ENCODE data around the gene CACNA1A.
A peak's percentile ranks its signal among the peaks of the same experiment; 100 is the strongest.
"Not testable (repeated sequence)": the region's sequence is repeated elsewhere in the genome, so short reads cannot be mapped to it uniquely, and the experiment has no call there.

The CACNA1A gene

GRCh38 chr19:13427273-13428051, 78.8 kb downstream of the CACNA1A start:
- no peak for DNase-seq (ENCODE audit: low spot score)

DNA sequence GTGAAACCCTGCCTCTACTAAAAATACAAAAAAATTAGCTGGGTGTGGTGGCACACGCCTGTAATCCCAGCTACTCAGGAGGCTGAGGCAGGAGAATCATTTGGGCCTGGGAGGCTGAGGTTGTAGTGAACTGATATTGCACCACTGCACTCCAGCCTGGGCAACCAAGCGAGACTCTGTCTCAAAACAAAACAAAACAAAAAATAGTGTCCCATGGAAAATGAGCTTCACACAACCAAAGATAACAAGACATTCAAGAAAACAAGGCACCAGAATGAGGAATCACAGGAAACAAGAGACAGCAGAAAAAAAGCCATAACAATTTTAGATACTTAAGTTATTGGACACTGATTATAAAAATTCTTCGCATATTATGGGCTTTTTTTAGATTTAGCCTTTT, 80.4 kb downstream of the CACNA1A start:
- not testable (repeated sequence) for DNase-seq (ENCODE audit: low spot score)

GRCh38 chr19:13425151-13425550, 81.1 kb downstream of the CACNA1A start:
- DNase-seq (ENCODE audit: low spot score): no peak

- DNase-seq (ENCODE audit: low spot score): no peak
Measured at GRCh38 chr19:13420780-13421179, 85.5 kb downstream of the CACNA1A start.

DNA sequence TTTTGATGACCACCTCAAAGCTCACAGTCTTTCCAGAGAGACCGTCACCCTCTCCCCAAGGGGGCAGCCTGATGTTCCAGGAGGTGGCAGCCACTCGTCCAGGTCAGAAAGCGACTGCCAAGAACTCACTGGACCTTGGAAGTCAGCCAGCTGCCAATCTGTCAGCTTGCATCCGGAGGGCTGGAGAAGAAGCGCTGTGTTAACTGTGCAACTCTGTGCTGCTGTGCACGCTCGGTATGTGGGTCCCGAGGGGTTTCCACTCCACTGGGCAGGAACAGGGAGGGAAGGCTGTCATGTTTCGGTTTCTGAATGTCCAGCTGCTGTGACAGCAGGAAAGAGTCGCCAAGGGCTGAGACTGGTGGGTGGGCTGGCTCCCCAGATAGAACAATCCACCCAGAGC, 89.2 kb downstream of the CACNA1A start:
- no peak for DNase-seq (ENCODE audit: low spot score)

DNA sequence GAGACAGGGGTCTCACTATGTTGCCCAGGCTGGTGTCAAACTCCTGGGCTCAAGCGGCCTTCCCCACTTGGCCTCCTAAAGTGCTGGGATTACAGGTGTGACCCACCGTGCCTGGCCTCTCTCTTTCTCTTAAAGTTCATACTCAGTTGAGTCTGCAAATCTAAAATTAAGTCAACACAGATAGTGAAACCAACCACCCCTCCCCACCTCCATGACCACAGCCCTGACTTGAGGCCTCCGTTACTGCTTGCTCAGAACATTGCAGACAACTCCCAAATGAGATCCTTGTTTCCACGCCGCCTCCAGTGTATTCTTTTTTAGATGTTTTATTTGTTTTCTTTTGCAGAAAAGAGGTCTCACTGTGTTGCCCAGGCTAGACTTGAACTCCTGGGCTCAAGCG, 94.4 kb downstream of the CACNA1A start:
- DNase-seq (ENCODE audit: low spot score): no peak

DNA sequence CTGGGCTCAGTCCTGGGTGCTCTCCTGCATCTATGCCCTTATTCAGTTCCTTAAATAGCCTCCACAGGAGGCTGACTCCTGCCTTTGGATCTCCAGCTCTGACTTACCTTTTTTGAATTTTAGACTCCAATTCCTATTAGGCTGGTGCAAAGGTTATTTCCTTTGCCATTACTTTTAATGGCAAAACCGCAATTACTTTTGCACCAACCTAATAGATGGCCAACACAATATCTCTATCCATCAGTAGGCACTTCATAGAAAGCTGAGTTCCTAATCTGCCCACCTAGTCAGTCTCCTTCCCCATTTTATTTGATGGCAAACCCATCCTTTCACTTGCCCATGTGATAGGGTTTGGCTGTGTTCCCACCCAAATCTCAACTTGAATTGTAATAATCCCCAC, 95.3 kb downstream of the CACNA1A start:
- DNase-seq (ENCODE audit: low spot score): no peak

DNA sequence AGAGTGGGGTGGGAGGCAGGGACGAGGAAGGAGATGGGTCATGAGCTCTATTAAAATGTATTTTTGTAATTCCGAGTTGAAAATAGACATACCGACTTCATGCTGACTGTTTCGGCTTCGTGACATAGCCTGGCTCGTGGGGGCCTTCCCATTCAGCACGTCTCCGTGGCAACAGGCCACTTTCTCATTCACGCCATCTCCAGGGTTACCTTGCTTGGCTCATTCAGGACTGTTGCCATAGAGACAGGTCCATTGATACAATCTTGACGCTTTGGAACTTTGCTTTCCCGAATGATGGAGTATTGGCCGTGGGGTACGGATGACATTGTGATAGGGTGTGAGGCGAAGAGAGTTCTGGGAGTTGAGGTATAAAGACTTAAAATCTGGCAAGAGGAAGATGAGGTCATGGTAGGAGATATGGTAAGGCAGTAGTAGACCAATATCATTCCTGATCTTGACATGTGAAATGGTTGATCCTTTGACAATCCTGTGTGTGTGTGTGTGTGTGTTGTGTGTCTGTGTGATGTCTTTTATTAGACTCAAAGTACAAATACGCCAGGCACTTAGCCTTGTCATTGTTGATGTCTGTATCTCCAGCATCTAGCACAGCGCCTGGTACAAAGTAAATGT, 97.3 kb downstream of the CACNA1A start:
- DNase-seq (ENCODE audit: low spot score): no peak

DNA sequence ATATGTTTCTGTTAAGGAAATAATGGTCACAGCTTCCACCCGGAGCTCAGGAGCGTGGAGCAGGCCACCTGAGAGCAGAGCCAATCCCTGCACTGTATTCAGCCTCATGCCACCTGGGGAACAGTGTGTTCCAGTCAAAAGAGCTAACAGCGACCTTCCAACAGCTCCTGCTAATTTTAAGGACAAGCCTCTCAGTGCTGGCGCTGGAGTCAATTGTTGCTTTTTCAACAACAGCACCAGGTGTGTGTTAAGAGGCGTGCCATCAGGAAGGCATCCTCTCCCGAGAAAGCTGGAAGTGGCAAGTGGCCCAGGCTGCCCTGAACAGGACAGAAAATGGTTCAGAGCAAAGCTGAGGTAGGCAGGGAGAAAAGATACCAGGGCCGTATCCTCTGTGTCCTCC, 102.0 kb downstream of the CACNA1A start:
- DNase-seq (ENCODE audit: low spot score): no peak

DNA sequence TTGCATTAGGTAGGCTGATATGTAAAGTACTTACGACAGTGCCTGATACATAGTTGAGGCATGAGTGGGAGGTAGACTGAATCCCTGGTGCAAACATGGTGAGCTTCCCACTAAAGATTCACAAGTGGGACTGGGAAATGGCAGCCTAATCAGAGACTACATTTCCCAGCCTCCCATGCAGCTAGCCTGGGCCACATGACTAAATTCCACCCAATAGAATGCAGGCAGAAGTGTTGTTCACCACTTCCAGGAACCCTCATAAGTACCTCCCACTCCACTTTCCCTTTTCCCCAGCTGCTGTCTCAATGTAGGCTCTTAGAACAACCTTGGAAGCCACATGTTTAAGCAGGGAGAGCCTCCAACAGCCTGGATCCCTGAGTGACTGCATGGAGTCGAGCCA, 104.9 kb downstream of the CACNA1A start:
- peak; percentile 11 for DNase-seq (ENCODE audit: low spot score)

- no peak for DNase-seq (ENCODE audit: low spot score)
Measured at GRCh38 chr19:13400296-13400695, 106.0 kb downstream of the CACNA1A start.

GRCh38 chr19:13399746-13400145, 106.5 kb downstream of the CACNA1A start:
- no peak for DNase-seq (ENCODE audit: low spot score)

- DNase-seq (ENCODE audit: low spot score): peak; percentile 93
Measured at GRCh38 chr19:13398780-13399726, 107.2 kb downstream of the CACNA1A start.

DNA sequence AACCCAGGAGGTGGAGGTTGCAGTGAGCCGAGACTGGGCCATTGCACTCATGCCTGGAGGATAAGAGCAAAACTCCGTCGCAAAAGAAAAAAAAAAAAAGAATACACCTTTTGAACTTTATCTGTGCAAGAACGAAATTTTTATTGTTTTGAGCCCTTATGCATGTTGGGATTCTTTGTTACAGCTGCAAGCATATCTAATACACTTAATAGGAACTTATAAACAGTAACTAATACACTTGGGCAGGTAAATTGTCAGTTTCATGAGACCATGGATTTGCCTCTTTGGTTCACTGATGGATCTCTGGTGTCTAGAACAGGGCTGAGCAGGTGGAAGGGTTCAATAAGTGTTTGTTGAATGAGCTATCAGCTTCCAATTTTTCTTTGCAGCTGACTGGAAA, 108.1 kb downstream of the CACNA1A start:
- DNase-seq (ENCODE audit: low spot score): no peak

- peak; percentile 81 for DNase-seq (ENCODE audit: low spot score)
Measured at GRCh38 chr19:13396250-13397080, 109.8 kb downstream of the CACNA1A start.

DNA sequence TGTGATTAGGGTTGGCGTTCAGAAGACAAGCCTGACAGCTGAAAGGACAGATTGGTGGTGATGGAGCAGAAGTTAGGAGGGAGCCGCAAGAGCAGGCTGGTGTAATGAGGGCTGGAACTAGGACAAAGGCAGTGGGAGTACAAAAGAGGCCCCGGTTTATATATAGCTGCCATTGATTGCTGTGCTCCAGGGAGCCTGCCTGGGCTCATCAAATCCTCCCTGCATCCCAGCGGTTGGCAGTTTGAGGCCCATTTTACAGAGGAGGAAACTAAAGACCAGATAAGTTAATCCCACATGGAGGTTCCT, 123.7 kb downstream of the CACNA1A start:
- DNase-seq (ENCODE audit: low spot score): no peak

GRCh38 chr19:13381827-13382632, 124.2 kb downstream of the CACNA1A start:
- DNase-seq (ENCODE audit: low spot score): no peak

DNA sequence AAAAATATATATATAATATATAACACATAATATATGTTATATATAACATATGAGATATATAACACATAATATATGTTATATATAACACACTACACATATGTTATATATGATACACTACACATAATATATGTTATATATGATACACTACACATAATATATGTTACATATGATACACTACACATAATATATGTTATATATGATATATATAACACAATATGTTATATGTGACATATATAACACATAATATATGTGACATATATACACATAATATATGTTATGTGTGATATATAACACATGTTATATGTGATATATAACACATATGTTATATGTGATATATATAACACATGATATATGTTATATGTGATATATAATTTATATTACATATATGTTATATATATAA, 129.7 kb downstream of the CACNA1A start:
- DNase-seq (ENCODE audit: low spot score): no peak

DNA sequence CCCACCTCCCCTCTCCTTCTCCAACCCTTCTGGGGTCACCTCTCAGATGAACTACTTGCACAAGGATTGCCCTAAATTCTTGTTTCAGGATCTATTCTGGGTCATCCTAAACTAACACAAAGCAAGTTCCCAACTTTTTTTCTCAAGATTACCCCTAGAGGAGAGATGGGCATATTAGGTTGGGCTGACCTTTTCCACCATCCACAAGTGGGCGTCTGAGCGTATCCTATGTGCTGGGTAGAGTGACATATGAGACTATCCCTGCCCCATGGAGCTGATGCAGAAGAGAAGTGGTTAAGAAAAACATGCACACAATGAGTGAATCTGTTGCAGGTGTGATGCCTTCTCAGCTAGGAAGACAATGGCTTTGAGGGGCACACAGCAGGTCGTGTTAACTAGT, 132.7 kb downstream of the CACNA1A start:
- DNase-seq (ENCODE audit: low spot score): no peak

DNA sequence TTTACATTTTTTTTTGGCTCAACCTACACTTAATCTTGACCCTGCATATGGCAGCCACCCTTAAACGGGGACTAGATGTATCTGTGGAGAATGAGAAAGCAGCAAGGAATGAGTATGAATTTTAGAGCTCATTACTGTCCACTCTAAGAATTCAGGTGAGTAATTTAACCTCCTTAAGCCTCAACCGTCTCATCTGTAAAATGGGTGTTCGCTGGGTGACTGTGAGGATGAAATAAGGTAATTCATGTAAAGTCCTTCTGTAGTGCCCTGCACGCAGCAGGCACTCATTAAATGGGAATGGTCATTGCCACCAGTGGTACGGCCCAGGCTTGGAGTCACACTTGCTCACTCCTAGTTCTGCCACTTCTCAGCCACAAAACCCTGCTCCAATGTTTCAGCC, 135.3 kb downstream of the CACNA1A start:
- DNase-seq (ENCODE audit: low spot score): no peak

GRCh38 chr19:13366529-13367143, 139.6 kb downstream of the CACNA1A start:
- DNase-seq (ENCODE audit: low spot score): peak; percentile 53
